NB4 (cell line): Measurements from ENCODE around the gene TRAPPC12.

Experiments
- DNase-seq: peaks from one replicate; pipeline ENCODE4 v3.0.0; 2010; ENCODE audit warnings: low read depth
- H3K4me3 ChIP-seq: one replicate; pipeline ENCODE4 v1.5.1; 2011; ENCODE audit warnings: mild to moderate bottlenecking, low read depth, low read length, moderate library complexity
- MYC ChIP-seq: IDR thresholded peaks from 2 replicates; pipeline ENCODE4 v1.6.1; 2011; ENCODE audit warnings: low read depth, low read length
- POLR2A ChIP-seq: IDR thresholded peaks from 2 replicates; pipeline ENCODE4 v1.6.1; 2011; ENCODE audit warnings: mild to moderate bottlenecking; ENCODE audit not compliant: insufficient read length; ENCODE audit errors: extremely low read depth
- TF ChIP-seq, protein P1 (sequence below): IDR thresholded peaks from 2 replicates; pipeline ENCODE4 v1.6.1; 2011; ENCODE audit warnings: low read depth, low read length
- TF ChIP-seq, protein P2 (sequence below): IDR thresholded peaks from one replicate; pipeline ENCODE4 v1.5.1; 2012; ENCODE audit warnings: low read depth, low read length

Gene TRAPPC12

DNA sequence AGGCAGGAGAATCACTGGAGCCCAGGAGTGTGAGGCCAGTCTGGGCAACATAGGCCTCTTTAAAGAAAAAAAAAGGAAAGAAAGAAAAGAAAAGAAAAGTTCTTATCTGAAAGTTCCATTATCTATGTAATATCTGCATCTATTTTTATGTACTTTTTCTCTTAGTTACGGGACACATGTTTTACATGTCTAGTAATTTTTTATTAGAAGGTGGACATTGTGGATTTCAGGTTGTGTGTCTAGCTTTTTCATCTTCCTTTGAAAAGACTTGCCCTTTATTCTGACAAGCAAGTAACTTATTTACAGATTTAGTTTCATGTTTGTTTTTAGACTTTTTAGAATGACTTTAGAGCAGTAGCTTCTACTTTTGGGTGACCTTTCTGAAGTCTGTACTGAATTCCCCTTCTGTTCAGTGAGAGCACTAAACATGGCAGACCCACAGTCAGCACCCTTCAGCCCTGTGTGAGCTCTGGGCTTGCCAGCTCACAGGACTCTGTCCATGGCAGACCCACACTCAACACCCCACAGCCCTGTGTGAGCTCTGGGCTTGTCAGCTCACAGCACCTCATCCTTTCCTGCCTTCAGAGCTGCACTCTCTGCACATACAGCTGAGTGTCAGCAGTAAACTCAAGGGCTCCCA, 17.5 kb downstream of the TRAPPC12 start:
- no peak for TF ChIP-seq POLR2A
- TF ChIP-seq, protein P1, sequence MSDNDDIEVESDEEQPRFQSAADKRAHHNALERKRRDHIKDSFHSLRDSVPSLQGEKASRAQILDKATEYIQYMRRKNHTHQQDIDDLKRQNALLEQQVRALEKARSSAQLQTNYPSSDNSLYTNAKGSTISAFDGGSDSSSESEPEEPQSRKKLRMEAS: no peak
- no peak for TF ChIP-seq MYC
- TF ChIP-seq, protein P2, sequence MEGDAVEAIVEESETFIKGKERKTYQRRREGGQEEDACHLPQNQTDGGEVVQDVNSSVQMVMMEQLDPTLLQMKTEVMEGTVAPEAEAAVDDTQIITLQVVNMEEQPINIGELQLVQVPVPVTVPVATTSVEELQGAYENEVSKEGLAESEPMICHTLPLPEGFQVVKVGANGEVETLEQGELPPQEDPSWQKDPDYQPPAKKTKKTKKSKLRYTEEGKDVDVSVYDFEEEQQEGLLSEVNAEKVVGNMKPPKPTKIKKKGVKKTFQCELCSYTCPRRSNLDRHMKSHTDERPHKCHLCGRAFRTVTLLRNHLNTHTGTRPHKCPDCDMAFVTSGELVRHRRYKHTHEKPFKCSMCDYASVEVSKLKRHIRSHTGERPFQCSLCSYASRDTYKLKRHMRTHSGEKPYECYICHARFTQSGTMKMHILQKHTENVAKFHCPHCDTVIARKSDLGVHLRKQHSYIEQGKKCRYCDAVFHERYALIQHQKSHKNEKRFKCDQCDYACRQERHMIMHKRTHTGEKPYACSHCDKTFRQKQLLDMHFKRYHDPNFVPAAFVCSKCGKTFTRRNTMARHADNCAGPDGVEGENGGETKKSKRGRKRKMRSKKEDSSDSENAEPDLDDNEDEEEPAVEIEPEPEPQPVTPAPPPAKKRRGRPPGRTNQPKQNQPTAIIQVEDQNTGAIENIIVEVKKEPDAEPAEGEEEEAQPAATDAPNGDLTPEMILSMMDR: no peak
- no peak for DNase-seq
- no peak overlapping the region for H3K4me3 ChIP-seq

DNA sequence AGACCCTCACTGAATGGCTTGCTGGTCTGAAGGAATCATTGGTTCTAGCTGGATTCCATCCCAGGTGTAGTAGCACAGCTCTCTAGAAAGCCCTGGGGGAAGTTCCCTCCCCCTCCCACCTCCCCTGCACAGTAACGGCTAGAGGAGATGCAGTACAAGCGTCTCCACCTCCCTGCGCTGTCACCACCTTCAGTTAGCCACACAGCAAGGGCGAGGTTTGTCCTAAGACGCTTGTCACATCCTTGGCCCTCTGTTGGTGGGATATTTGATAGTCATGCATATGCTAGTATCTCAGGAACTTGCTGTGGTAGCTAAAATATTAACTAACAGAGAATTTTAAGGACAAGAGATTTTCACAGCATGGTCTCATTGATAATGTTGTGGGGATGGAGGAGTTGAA, 19.4 kb downstream of the TRAPPC12 start:
- DNase-seq: no peak
- TF ChIP-seq, protein P2: no peak
- TF ChIP-seq POLR2A: no peak
- no peak for TF ChIP-seq MYC
- TF ChIP-seq, protein P1: no peak
- no peak overlapping the region for H3K4me3 ChIP-seq

DNA sequence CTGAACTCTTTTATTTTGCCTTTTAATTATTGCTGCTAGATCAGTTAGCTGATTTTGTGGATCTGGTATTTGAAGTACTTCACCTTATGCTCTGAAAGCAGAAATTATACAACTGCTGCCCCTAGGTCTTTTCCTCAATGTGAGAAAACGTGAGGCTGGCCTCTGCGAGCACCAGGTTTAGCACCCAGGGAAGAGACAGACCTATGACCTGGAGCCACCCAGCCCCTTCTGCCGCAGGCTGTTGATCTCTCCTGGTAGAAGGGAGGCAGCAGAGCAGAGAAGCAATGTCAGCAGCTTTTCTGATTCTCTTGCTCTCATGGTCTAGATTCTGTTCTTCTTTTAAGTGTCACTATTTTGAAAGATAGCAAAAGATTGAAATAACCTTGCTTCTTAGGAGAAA, 19.9 kb downstream of the TRAPPC12 start:
- no peak overlapping the region for H3K4me3 ChIP-seq
- TF ChIP-seq POLR2A (no peak), MYC (no peak)
- TF ChIP-seq, protein P2: no peak
- TF ChIP-seq, protein P1: no peak

DNA sequence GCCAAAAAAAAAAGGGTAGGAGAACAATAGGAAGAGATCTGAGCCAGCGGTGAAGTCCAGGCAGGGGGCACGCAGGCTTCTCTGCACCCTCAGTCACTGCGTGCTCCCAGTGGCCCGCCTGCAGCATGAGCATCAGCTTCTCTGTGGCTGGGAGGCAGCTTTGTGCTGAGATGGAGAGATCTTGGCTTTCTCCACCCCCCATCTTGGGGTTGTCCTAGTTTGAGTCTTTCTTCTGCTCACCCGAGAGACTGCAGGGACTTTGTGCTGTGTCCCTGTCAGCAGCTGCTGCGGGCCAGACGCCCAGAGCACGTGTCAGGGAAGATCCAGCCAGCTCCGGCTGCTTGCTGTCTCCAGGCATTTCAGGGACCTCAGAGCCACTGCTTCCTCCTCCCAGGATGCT, 20.3 kb downstream of the TRAPPC12 start:
- no peak overlapping the region for H3K4me3 ChIP-seq
- DNase-seq: no peak
- TF ChIP-seq, protein P2: no peak
- TF ChIP-seq MYC (no peak), POLR2A (no peak)
- TF ChIP-seq, protein P1: no peak

More for the DNA sequence above, 19.9 kb downstream of the TRAPPC12 start:
- no peak for DNase-seq

DNA sequence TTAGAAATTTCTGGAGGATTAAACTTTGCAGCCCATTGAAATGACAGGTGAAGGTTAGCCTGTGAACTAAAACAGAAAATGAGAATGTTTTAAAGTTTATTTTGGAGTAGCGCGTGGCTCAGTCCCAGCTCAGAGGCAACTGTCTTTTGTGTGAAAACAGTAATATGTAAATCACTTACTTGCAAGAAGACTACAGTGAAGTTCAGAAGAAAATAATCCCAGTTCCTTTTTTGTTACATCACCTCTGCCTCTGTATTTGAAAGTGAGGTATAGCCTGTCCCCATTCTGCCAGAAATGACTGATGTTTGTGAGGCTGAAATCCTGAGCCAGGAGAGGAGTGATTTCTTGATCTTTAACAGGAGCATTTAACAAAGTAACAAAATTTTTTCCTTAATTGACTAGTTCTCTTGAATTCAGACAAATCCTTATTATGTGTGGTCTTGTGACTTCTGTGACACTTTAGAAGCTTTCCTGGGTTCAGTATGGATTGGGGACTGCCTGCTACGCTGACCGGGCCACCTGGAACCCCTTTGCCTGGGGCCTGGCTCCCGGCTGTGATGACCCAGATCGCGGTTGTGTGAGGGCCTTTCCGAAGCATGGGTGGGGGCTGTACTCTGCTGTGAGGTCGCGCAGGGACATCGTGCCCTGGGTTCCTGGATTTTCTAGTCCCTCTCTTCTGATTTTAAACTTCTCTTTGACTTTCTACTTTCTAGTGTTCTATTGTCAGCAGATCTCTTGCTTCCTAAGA, 24.3 kb downstream of the TRAPPC12 start:
- TF ChIP-seq MYC (no peak), POLR2A (no peak)
- TF ChIP-seq, protein P1: no peak
- TF ChIP-seq, protein P2: no peak
- H3K4me3 ChIP-seq: no peak overlapping the region

More for the DNA sequence above, 24.3 kb downstream of the TRAPPC12 start:
- no peak for DNase-seq
